A673 (cell line): ENCODE measurements around the gene STEAP1B. TPM values are rescaled to one million over a fixed set of nuclear protein-coding genes. Genes with fewer than 3 reads are reported as not detected.

ENCODE experiments used
- BruUV-seq: library from RNA; stranded (reverse); fragments of 400-500 nt; replicated peaks from 2 replicates; lab custom pipeline; 2021; lab: Mats Ljungman, UMichigan
- CTCF ChIA-PET: fragments of 300-600 bp; sonication (Branson Sonifier 250); formaldehyde crosslinking; loops from one replicate; lab custom pipeline; 2022; ENCODE audit warnings: antibody characterized with exemption; lab: Charles Lee
- POLR2A ChIA-PET: fragments of 300-600 bp; sonication (Branson Sonifier 250); formaldehyde crosslinking; loops from one replicate; lab custom pipeline; 2022; ENCODE audit warnings: antibody characterized with exemption; ENCODE audit not compliant: low non-redundant PET; lab: Charles Lee
- DNase-seq: peaks from one replicate; pipeline ENCODE4 v3.0.0-alpha.2; 2015; ENCODE audit warnings: low spot score
- H3K27ac ChIP-seq: fragments of 200-600 bp; sonication (generic); 2 replicates; pipeline ENCODE4 v1.5.1; 2016; ENCODE audit warnings: mixed run types, low read depth, mild to moderate bottlenecking, mixed read lengths, antibody characterized with exemption, low read length; ENCODE audit not compliant: poor library complexity, severe bottlenecking
- H3K27me3 ChIP-seq: fragments of 200-600 bp; sonication (generic); replicated peaks from 2 replicates; pipeline ENCODE4 v1.6.1; 2017; ENCODE audit warnings: mixed run types, low read depth, mild to moderate bottlenecking, mixed read lengths, antibody characterized with exemption, low read length; ENCODE audit not compliant: insufficient read depth, poor library complexity
- H3K36me3 ChIP-seq: fragments of 200-600 bp; sonication (generic); 2 replicates; pipeline ENCODE4 v1.6.1; 2016; ENCODE audit warnings: mixed run types, mild to moderate bottlenecking, mixed read lengths, antibody characterized with exemption, low read length; ENCODE audit not compliant: insufficient read depth, poor library complexity, severe bottlenecking
- H3K4me1 ChIP-seq: fragments of 200-600 bp; sonication (generic); 2 replicates; pipeline ENCODE4 v1.6.1; 2017; ENCODE audit warnings: mixed run types, mild to moderate bottlenecking, mixed read lengths, antibody characterized with exemption, low read length; ENCODE audit not compliant: insufficient read depth, poor library complexity, severe bottlenecking
- H3K4me3 ChIP-seq: fragments of 200-600 bp; sonication (generic); 2 replicates; pipeline ENCODE4 v1.5.1; 2016; ENCODE audit warnings: low read depth, mixed run types, mild to moderate bottlenecking, mixed read lengths, low read length; ENCODE audit not compliant: poor library complexity, severe bottlenecking
- H3K9me3 ChIP-seq: fragments of 200-600 bp; sonication (generic); 2 replicates; pipeline ENCODE4 v1.6.1; 2016; ENCODE audit warnings: mixed run types, low read depth, mild to moderate bottlenecking, mixed read lengths, antibody characterized with exemption, low read length; ENCODE audit not compliant: poor library complexity, severe bottlenecking
- EZH2 ChIP-seq: fragments of 200-600 bp; sonication (generic); IDR thresholded peaks from 2 replicates; pipeline ENCODE4 v1.6.1; 2017; ENCODE audit warnings: borderline replicate concordance, low read depth, mild to moderate bottlenecking, mixed read lengths, antibody characterized with exemption, low read length; ENCODE audit not compliant: poor library complexity, severe bottlenecking
- intact Hi-C: fragments of 100-400 bp; cut with micrococcal nuclease; formaldehyde crosslinking; loops from one replicate; pipeline ENCODE4 v1.10.0; 2022; ENCODE audit not compliant: unreplicated experiment
- total RNA-seq: library from RNA; stranded (reverse); gene quantifications from 2 replicates; pipeline ENCODE4 v1.2.3, GENCODE V29; 2021
- TF ChIP-seq, protein P1 (sequence below): fragments of 300-800, 200-600 bp; sonication (generic); conservative IDR thresholded peaks from 2 replicates; pipeline ENCODE4 v1.5.1; 2017; ENCODE audit warnings: low read depth, mild to moderate bottlenecking, antibody characterized with exemption, low read length, moderate library complexity, mixed read lengths

STEAP1B gene
- total RNA-seq, 1 experiment from 2014 or later: 49.9 TPM

DNA sequence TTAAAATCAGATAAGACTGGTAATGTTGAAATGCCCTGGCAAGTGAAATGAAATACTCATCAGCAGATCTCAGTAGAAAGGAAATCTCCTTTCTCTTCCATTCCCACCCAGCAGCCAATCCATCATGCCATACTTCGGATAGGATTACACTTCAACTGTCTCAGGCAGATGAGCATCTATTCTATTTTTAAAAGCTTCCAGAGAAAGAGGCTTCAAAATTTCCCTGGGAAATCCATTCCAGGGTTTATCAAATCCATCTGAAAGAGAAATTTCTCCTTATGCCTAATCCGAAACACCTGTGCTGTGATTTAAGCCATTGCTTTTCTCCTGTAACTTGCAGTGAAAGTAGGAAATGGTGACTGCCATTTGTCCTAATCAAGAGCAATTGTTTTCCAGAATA, 82.6 kb downstream of the STEAP1B start:
- ChIA-PET CTCF (no interaction called here), POLR2A (no interaction called here)
- Histone ChIP-seq H3K9me3 (no peaks in the 10 kb centered on the region), H3K4me1 (peaks cover 7% of the 10 kb centered on the region), H3K27ac (no peak overlapping the region), H3K27me3 (no peaks in the 10 kb centered on the region), H3K36me3 (no peaks in the 10 kb centered on the region), H3K4me3 (no peak overlapping the region)
- TF ChIP-seq EZH2: no peak
- TF ChIP-seq, protein P1, sequence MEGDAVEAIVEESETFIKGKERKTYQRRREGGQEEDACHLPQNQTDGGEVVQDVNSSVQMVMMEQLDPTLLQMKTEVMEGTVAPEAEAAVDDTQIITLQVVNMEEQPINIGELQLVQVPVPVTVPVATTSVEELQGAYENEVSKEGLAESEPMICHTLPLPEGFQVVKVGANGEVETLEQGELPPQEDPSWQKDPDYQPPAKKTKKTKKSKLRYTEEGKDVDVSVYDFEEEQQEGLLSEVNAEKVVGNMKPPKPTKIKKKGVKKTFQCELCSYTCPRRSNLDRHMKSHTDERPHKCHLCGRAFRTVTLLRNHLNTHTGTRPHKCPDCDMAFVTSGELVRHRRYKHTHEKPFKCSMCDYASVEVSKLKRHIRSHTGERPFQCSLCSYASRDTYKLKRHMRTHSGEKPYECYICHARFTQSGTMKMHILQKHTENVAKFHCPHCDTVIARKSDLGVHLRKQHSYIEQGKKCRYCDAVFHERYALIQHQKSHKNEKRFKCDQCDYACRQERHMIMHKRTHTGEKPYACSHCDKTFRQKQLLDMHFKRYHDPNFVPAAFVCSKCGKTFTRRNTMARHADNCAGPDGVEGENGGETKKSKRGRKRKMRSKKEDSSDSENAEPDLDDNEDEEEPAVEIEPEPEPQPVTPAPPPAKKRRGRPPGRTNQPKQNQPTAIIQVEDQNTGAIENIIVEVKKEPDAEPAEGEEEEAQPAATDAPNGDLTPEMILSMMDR: no peak
- BruUV-seq: no TSS peak
- intact Hi-C loops: no loop called here
- no peak for DNase-seq

DNA sequence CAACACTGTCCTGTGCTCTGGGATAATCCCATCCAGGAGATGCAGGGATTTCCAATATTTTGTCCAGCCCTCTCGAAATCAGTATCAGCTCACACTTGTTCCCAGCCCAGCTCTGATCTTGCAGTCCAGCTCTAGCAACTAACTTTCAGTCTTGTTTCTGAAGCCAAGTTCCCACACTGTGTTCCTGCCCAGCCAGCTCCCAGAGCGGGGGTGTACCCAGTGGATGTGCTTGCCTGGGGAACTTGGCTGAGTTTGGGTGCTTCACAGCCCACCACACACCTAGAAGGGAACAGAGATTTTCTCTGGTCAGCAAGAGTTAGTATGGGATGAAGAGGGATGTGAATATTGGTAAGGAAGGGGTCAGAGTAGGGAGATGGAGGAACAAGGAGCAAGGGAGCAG, 85.6 kb downstream of the STEAP1B start:
- H3K36me3 ChIP-seq: no peaks in the 10 kb centered on the region
- TF ChIP-seq, protein P1: no peak
- ChIA-PET CTCF (no interaction called here), POLR2A (interaction anchor here (0.7 kb wide), 1 partner anchor 1559 kb away, joined by 3 read pairs; no protein-coding TSS in a partner anchor)
- no peak overlapping the region for H3K27ac ChIP-seq
- no peaks in the 10 kb centered on the region for H3K27me3 ChIP-seq
- intact Hi-C loops: no loop called here
- no peak for DNase-seq
- H3K4me3 ChIP-seq: no peak overlapping the region
- no TSS peak for BruUV-seq
- no peaks in the 10 kb centered on the region for H3K9me3 ChIP-seq
- H3K4me1 ChIP-seq: no peaks in the 10 kb centered on the region

DNA sequence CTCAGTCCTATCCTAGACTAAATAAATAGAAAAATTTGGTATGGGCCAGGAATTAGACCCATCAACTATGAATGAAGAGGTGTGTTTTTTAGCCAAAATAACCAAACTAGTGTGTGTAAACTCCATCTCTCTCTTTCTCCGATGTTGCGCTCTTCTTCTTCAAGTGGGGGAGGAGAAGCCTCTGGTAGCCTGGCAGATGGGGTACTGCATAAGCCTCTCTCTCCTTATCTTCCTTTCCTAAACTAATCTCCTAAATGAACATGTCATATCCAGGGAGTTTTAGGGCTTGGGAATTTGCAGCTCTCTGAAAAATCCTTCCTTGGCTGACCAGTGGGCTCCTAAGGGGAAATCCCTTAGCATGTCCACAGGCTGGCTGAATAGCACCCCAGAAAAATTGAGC, 86.8 kb downstream of the STEAP1B start:
- no peak for TF ChIP-seq EZH2
- TF ChIP-seq, protein P1: no peak
- no TSS peak for BruUV-seq
- ChIA-PET CTCF (no interaction called here), POLR2A (no interaction called here)
- Histone ChIP-seq H3K36me3 (no peaks in the 10 kb centered on the region), H3K4me3 (no peak overlapping the region), H3K27me3 (no peaks in the 10 kb centered on the region), H3K9me3 (no peaks in the 10 kb centered on the region), H3K27ac (no peak overlapping the region), H3K4me1 (no peaks in the 10 kb centered on the region)
- DNase-seq: no peak
- intact Hi-C loops: no loop called here
